ENCODE results near the gene PAPLN.

Gene PAPLN

GRCh38 chr14:73312687-73313086 lies 75.4 kb downstream of the PAPLN start:
- no peak for TF ChIP-seq CTCF (IDR thresholded peaks at IDR 0.05; ENCODE audit: low read depth, low read length)
- DNase-seq (ENCODE audit: extremely low read depth, low read depth), result no peak

GRCh38 chr14:73313151-73313550 lies 75.8 kb downstream of the PAPLN start:
- TF ChIP-seq CTCF (IDR thresholded peaks at IDR 0.05; ENCODE audit: low read depth, low read length), result no peak
- no peak for DNase-seq (ENCODE audit: extremely low read depth, low read depth)

GRCh38 chr14:73323896-73324399 lies 86.6 kb downstream of the PAPLN start:
- TF ChIP-seq CTCF (IDR thresholded peaks at IDR 0.05; ENCODE audit: low read depth, low read length), result no peak
- no peak for DNase-seq (ENCODE audit: extremely low read depth, low read depth)
